GM19468 (cell line): ENCODE data around the gene GSTM2.
A peak's percentile ranks its signal among the peaks of the same experiment; 100 is the strongest.
"Not testable (repeated sequence)": the region's sequence is repeated elsewhere in the genome, so short reads cannot be mapped to it uniquely, and the experiment has no call there.

Experiments
- ATAC-seq: cut with Tn5 transposase; IDR thresholded peaks from one replicate; pipeline ENCODE4 v1.9.1; 2021; ENCODE audit warnings: mild to moderate bottlenecking, moderate library complexity, moderate number of reproducible peaks; ENCODE audit not compliant: unreplicated experiment; ENCODE audit errors: extremely low read depth

GSTM2 gene

GRCh38 chr1:109643385-109644230 is 24.2 kb upstream of the GSTM2 start:
- no peak for ATAC-seq

DNA sequence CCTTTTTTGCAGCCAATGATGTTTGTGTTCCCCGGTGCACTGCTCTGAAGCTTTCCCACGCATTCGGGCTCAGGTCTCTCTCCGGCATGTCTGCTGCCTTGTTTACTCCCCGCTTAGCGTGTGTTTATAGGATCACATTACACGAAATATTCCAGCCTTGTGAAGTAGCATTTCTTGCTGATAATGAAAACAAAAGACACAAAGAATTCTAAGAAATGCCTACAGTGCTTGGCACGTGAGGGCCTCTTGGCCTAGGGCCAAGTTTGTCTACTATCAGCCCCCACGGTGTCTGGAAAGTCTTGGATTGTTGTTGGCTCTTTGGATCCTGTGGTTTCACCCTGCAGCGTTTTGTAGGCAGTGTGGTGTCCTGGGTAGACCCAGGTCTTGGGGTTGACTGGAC is 23.2 kb upstream of the GSTM2 start:
- ATAC-seq, result no peak

GRCh38 chr1:109649491-109649914 is 18.4 kb upstream of the GSTM2 start:
- no peak for ATAC-seq

DNA sequence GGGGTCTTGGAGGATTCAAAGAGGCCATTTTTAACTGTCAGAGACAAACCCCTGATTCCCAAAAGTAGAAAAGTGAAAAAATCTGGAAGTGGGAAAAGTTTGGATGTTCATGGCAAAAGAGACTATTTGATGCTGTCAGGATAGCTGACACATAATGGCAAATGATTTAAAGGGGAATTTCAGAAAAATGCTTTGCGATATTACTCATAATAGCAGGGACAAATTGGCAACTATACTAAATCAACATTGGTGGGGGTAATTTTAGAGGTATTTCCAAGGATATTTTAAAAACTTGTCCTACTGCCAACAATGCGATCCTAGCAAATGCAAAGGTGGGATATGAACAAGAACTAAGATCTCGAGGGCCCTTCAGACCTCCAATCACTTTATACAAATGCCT is 17.2 kb upstream of the GSTM2 start:
- no peak for ATAC-seq

GRCh38 chr1:109652402-109652801 is 15.5 kb upstream of the GSTM2 start:
- no peak for ATAC-seq

DNA sequence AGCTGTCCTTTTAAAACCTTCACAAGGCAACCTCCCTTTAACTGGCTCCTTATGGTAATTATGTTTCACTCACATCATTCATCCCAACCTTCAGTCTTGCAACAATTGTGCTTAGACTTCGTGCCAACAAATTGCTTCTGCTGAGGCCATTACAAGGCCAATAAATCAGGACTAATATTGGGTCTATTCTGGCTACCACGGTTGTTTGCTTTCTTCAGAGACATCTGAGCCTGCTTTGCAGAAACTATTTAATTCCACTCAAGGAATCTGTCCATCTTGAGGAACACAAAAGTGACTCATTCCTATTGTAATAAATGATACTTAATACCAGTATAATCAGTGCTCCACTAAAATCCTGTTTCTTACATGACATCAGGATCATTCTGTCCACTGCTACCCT is 14.6 kb upstream of the GSTM2 start:
- no peak for ATAC-seq

GRCh38 chr1:109654519-109654918 is 13.3 kb upstream of the GSTM2 start:
- ATAC-seq, result no peak

GRCh38 chr1:109655615-109656519 is 12.0 kb upstream of the GSTM2 start, which contains the start of gene GSTM4:
Gene GSTM4 (plus strand): TSS chr1:109656099. CDS start chr1:109656390, 291 bp downstream.
- ATAC-seq, result peak; percentile 67

- ATAC-seq, result no peak
Observed at GRCh38 chr1:109657395-109657794, 10.5 kb upstream of the GSTM2 start.

DNA sequence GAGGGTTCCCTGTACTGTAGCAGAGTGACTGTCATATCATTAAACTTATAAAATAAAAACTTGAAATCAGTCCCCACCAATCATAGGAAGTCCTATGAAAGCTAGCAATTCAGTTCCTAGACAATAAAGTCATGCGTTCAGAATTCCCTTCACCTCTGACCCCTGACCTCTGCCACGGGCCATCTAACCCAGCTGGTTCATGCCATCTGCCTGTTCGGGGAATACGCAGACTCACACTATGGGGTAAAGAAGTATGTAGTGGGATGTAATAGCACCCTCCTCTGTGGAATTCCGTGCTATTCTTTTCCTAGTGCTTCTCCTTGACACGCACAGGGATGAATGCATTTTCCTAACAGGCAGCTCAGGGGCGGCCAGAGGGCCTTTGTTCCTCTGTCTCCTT is 9.9 kb upstream of the GSTM2 start:
- no peak for ATAC-seq

- ATAC-seq, result no peak
Observed at GRCh38 chr1:109658533-109659042, 9.3 kb upstream of the GSTM2 start.

- ATAC-seq, result no peak
Observed at GRCh38 chr1:109659145-109659544, 8.7 kb upstream of the GSTM2 start.

DNA sequence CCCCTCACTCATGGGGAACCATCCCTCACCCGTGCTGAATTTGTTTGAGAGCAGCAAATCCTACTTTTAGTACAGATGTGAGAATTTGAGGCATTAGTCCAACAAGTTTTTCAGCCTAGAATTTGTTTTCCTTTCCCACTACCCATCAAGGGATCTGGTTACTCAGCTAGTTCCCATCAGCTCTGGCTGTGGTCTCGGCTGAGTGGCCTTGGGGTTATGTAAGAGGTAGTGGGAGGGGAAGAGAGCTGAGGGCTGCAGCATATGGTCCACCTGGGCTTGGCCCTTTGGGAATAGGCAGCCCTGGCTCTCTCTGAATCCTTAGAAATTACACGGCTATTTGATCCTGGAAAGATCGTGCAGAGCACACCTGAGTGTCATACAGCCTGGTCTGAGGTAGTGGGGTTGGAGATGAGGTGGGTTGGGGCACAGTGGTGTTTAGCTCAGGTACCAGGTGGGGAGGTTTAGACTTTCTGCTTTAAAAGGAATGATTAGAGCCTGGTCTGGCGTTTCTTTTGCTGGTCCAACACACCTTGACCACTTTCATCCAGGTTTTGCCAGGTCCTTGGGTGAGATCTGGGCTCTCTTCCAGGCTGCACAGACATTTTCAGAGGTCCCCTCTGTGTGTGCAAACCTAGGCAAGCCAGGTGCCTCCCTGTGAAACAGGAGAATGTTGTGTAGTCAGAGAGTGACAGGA is 7.7 kb upstream of the GSTM2 start:
- ATAC-seq, result no peak

- not testable (repeated sequence) for ATAC-seq
Observed at GRCh38 chr1:109660691-109661026, 7.2 kb upstream of the GSTM2 start.

- ATAC-seq, result no peak
Observed at GRCh38 chr1:109661391-109661790, 6.5 kb upstream of the GSTM2 start.

DNA sequence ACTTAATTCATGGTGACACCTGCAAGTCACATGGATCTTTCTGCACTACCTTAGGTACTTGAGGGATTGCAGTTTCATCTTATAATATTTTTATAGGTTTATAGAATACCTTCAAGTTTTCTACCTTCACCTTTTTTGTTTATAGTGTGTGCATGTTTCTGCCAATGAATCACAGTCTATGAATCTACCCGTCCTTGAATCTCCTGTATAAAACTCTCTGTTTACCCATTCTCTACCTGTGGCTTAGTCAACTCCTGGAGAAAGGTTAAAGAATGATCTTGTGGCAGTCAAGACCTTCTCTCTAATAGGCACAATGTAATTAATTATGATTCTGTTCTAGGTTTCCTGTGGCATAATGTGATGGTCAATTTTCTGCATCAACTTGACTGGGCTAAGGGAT is 3.2 kb upstream of the GSTM2 start:
- no peak for ATAC-seq

DNA sequence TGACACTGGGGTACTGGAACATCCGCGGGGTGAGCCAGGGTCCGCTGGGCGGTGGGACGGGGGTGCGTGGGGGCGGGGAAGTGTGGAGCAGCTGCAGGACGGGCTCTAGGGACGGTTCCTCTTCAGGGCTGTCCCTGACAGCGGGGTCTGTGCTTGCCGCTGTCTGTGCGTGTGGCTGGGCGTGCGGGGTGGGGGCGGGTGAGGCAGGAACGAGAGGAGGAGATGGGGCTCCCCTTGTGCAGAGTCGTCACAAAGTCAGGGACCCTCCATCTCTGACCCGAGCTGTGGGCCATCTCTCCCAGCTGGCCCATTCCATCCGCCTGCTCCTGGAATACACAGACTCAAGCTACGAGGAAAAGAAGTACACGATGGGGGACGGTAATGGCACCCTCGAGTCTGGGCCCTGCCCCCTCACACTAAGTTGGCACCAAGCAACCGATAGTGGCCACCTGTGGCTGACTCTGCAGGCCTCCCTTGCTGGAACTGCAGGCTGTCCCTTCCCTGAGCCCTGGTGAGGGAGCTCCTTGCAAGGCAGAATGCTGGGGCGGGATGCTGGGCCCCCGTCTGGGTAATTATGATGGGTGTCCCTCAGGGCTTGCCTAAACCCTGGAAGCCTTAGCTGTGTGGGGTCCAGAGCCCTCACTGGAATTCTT is 392 bp downstream of the GSTM2 start:
- ATAC-seq, result no peak

GRCh38 chr1:109669246-109669948 is 1.5 kb downstream of the GSTM2 start:
- ATAC-seq, result no peak

DNA sequence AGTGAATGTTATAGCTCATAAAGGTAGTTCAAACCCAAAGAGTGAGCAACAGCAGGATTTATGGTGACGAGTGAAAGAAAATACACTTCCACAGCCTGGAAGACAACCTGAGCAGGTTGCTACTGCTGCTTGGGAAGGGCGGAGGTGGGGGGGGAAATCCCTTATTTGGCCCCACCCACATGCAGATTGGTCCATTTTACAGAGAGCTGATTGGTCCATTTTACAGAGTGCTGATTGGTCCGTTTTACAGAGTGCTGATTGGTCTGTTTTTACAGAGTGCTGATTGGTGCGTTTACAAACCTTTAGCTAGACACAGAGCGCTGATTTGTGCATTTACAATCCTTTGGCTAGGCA is 2.1 kb downstream of the GSTM2 start:
- not testable (repeated sequence) for ATAC-seq
